K562 (cell line): ENCODE data around the gene SELPLG. TPM values are rescaled to one million over a fixed set of nuclear protein-coding genes. Genes with fewer than 3 reads are reported as not detected.

Experiments
- CBX8 ChIP-seq: fragments of 200-600 bp; sonication (generic); IDR thresholded peaks from 2 replicates; pipeline ENCODE4 v1.6.1; 2012; ENCODE audit warnings: borderline replicate concordance, mixed run types, low read depth, mild to moderate bottlenecking, moderate library complexity, mixed read lengths, low read length, control low read depth, inconsistent platforms; ENCODE audit not compliant: poor library complexity, severe bottlenecking; ENCODE audit errors: extremely low read depth
- DACH1 ChIP-seq: fragments of 450-650 bp; IDR thresholded peaks from 2 replicates; pipeline ENCODE4 v1.6.1; 2018; ENCODE audit not compliant: partially characterized antibody
- KHSRP ChIP-seq: fragments of 450-650 bp; IDR thresholded peaks from 2 replicates; pipeline ENCODE4 v1.6.1; 2017
- MYC ChIP-seq, 2 experiments: fragments of 250-450 bp in 1 of 2; sonication (Bioruptor Pico) in 1 of 2; IDR thresholded peaks; 2 replicates each; pipeline versions ENCODE4 v1.5.1 to v1.6.1; 2012 to 2021; ENCODE audit warnings: low read depth in 2 of 2, borderline replicate concordance in 1 of 2, improper control_type of control experiment in 1 of 2, low read length in 1 of 2, mild to moderate bottlenecking in 1 of 2, moderate library complexity in 1 of 2
- NEUROD1 ChIP-seq: fragments of 150-350 bp; IDR thresholded peaks from 2 replicates; pipeline ENCODE4 v1.6.1; 2014; ENCODE audit warnings: borderline replicate concordance, low read length, low read depth; ENCODE audit not compliant: partially characterized antibody
- RBBP5 ChIP-seq: fragments of 200-600 bp; sonication (generic); IDR thresholded peaks from 2 replicates; pipeline ENCODE4 v1.6.1; 2012; ENCODE audit warnings: borderline replicate concordance, mild to moderate bottlenecking, low read length, control low read depth, inconsistent platforms; ENCODE audit not compliant: insufficient read depth, poor library complexity, severe bottlenecking
- SAP30 ChIP-seq: fragments of 200-600 bp; sonication (generic); IDR thresholded peaks from 2 replicates; pipeline ENCODE4 v1.6.1; 2012; ENCODE audit warnings: borderline replicate concordance, low read depth, mild to moderate bottlenecking, moderate library complexity, low read length, control low read depth, inconsistent platforms; ENCODE audit not compliant: insufficient read depth, poor library complexity, severe bottlenecking
- TAF1 ChIP-seq: IDR thresholded peaks from 2 replicates; pipeline ENCODE4 v1.6.1; 2011; ENCODE audit warnings: mild to moderate bottlenecking, low read length, moderate library complexity; ENCODE audit not compliant: insufficient read depth, control insufficient read depth, severe bottlenecking; ENCODE audit errors: extremely low read depth
- TCF3 ChIP-seq: sonication (generic); formaldehyde crosslinking; IDR thresholded peaks from 2 replicates; pipeline ENCODE4 v1.4.0; 2020; ENCODE audit warnings: mild to moderate bottlenecking, missing genetic modification reagents
- UBTF ChIP-seq, 2 experiments: IDR thresholded peaks; 2 replicates each; pipeline ENCODE4 v1.6.1; 2012; ENCODE audit warnings: improper control_type of control experiment in 2 of 2, low read depth in 2 of 2, low read length in 2 of 2, borderline replicate concordance in 1 of 2
- ZBED1 ChIP-seq: IDR thresholded peaks from 2 replicates; pipeline ENCODE4 v1.6.1; 2014
- ZNF134 ChIP-seq: fragments of 250-450 bp; sonication (Bioruptor Pico); conservative IDR thresholded peaks from 2 replicates; pipeline ENCODE4 v1.4.0; 2020
- ZNF324 ChIP-seq: fragments of 250-450 bp; sonication (Bioruptor Pico); IDR thresholded peaks from 2 replicates; pipeline ENCODE4 v1.4.0; 2020; ENCODE audit warnings: mild to moderate bottlenecking
- polyA plus RNA-seq, 8 experiments: library from polyadenylated mRNA; depleted of rRNA in 4 of 8; stranded (reverse) in 5 of 8; unstranded in 3 of 8; fragments of >200 nt; fragmentation: Nextera tagmentation in 2 of 8; fragmentation: Illumina TruSeq in 1 of 8; extraction: Ambion mirVana in 2 of 8; extraction: Trizol in 1 of 8; gene quantifications; 2 replicates each; pipeline versions ENCODE4 v1.2.1 to v1.2.3, GENCODE V29; 2011 to 2014; ENCODE audit warnings: inconsistent platforms in 1 of 8, missing spikeins in 1 of 8
- total RNA-seq, 7 experiments: library from RNA; depleted of rRNA in 6 of 7; stranded (reverse); fragments of >200 nt in 6 of 7; fragmentation: Illumina TruSeq in 2 of 7; extraction: Trizol in 2 of 7; gene quantifications; 2 replicates each; pipeline versions ENCODE4 v1.2.1 to v1.2.3, GENCODE V29; 2011 to 2021; ENCODE audit warnings: low replicate concordance in 1 of 7
- TF ChIP-seq, protein P1 (sequence below): fragments of 450-650 bp; IDR thresholded peaks from 2 replicates; pipeline ENCODE4 v1.6.1; 2018; ENCODE audit not compliant: partially characterized antibody
- TF ChIP-seq, protein P2 (sequence below): sonication (generic); formaldehyde crosslinking; IDR thresholded peaks from 2 replicates; pipeline ENCODE4 v1.8.0; 2022; ENCODE audit warnings: mild to moderate bottlenecking, missing genetic modification reagents

SELPLG gene
- total and polyA plus RNA-seq, 9 of the 15 experiments (the other 6 are each of a cell fraction or from before 2014, with no cell fraction given) = 0.22 to 10.2 (median 1.7) TPM

DNA sequence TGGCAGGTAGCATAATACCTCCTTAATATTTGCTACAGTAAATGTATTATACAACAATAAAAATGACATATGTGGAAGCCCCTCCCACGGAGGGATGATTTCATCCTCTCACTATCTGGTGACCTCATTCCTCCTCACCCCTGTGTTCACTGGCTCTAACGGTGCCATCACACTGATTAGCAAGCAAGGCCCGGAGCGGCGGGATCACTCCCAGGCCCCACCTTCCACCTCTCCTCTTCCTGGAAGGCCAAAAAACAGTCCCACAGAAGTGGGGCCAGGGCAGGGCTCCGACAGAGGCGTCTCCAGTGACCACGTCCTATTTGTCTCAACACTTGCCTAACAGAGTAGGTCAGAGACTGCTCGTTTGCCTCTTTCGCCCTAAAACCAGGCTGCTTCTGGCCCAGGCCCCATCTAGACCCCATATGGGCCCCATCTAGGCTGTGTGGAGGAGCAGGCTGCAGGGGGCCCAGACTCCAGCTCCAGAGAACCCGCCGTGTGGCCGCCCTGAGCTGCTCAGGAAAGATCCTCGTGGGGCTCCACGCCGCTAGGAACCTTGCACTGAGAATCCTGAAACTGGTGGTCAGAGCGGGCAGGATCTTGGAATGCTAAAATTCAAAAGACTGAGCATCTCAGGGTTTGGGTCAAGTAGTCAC is 3.7 kb downstream of the SELPLG start (continued):
- TF ChIP-seq, protein P1, sequence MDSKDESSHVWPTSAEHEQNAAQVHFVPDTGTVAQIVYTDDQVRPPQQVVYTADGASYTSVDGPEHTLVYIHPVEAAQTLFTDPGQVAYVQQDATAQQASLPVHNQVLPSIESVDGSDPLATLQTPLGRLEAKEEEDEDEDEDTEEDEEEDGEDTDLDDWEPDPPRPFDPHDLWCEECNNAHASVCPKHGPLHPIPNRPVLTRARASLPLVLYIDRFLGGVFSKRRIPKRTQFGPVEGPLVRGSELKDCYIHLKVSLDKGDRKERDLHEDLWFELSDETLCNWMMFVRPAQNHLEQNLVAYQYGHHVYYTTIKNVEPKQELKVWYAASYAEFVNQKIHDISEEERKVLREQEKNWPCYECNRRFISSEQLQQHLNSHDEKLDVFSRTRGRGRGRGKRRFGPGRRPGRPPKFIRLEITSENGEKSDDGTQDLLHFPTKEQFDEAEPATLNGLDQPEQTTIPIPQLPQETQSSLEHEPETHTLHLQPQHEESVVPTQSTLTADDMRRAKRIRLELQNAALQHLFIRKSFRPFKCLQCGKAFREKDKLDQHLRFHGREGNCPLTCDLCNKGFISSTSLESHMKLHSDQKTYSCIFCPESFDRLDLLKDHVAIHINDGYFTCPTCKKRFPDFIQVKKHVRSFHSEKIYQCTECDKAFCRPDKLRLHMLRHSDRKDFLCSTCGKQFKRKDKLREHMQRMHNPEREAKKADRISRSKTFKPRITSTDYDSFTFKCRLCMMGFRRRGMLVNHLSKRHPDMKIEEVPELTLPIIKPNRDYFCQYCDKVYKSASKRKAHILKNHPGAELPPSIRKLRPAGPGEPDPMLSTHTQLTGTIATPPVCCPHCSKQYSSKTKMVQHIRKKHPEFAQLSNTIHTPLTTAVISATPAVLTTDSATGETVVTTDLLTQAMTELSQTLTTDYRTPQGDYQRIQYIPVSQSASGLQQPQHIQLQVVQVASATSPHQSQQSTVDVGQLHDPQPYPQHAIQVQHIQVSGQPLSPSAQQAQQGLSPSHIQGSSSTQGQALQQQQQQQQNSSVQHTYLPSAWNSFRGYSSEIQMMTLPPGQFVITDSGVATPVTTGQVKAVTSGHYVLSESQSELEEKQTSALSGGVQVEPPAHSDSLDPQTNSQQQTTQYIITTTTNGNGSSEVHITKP = peak; percentile 65
- peak; percentile 33 for TF ChIP-seq NEUROD1
- peak; percentile 31; the same call in 1 of the 2 replicates for TF ChIP-seq ZNF324 (CRISPR knock-in tag)
- no peak for TF ChIP-seq DACH1
- no peak for TF ChIP-seq CBX8
- no peak for TF ChIP-seq KHSRP
- peak; percentile 68 to 88; a peak in 2 of 4 replicates for TF ChIP-seq UBTF (IDR thresholded peaks at IDR 0.05; ENCODE audit: borderline replicate concordance in 1 of 2, low read depth in 2 of 2, low read length in 2 of 2)
- peak; percentile 19; the same call in 1 of the 2 replicates for TF ChIP-seq ZBED1
- peak; percentile 43; the same call in 1 of the 2 replicates for TF ChIP-seq ZNF134 (CRISPR knock-in tag)
- peak; percentile 76 for TF ChIP-seq MYC (IDR thresholded peaks at IDR 0.05; ENCODE audit: low read depth, low read length)
- no peak for TF ChIP-seq MYC (CRISPR knock-in tag; IDR thresholded peaks at IDR 0.05; ENCODE audit: borderline replicate concordance, low read depth)
- TF ChIP-seq RBBP5 = peak; percentile 28
- TF ChIP-seq, protein P2, sequence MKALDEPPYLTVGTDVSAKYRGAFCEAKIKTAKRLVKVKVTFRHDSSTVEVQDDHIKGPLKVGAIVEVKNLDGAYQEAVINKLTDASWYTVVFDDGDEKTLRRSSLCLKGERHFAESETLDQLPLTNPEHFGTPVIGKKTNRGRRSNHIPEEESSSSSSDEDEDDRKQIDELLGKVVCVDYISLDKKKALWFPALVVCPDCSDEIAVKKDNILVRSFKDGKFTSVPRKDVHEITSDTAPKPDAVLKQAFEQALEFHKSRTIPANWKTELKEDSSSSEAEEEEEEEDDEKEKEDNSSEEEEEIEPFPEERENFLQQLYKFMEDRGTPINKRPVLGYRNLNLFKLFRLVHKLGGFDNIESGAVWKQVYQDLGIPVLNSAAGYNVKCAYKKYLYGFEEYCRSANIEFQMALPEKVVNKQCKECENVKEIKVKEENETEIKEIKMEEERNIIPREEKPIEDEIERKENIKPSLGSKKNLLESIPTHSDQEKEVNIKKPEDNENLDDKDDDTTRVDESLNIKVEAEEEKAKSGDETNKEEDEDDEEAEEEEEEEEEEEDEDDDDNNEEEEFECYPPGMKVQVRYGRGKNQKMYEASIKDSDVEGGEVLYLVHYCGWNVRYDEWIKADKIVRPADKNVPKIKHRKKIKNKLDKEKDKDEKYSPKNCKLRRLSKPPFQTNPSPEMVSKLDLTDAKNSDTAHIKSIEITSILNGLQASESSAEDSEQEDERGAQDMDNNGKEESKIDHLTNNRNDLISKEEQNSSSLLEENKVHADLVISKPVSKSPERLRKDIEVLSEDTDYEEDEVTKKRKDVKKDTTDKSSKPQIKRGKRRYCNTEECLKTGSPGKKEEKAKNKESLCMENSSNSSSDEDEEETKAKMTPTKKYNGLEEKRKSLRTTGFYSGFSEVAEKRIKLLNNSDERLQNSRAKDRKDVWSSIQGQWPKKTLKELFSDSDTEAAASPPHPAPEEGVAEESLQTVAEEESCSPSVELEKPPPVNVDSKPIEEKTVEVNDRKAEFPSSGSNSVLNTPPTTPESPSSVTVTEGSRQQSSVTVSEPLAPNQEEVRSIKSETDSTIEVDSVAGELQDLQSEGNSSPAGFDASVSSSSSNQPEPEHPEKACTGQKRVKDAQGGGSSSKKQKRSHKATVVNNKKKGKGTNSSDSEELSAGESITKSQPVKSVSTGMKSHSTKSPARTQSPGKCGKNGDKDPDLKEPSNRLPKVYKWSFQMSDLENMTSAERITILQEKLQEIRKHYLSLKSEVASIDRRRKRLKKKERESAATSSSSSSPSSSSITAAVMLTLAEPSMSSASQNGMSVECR (CRISPR knock-in tag) = peak; percentile 12; the same call in 1 of the 2 replicates
- TF ChIP-seq TAF1 = peak; percentile 73
- TF ChIP-seq TCF3 (CRISPR knock-in tag) = 0 out of 2 replicates have a peak, but pooled peaks have one; percentile 16
- no peak for TF ChIP-seq SAP30
